ENCODE data around the gene STUM.

The STUM gene

GRCh38 chr1:226625832-226626576, 77.4 kb downstream of the STUM start:
- peak overlapping the region in 1 of 2 donors; percentile 12 for H3K27ac ChIP-seq

GRCh38 chr1:226626577-226626956, 78.0 kb downstream of the STUM start:
- no peak overlapping the region for H3K4me3 ChIP-seq
- peak; percentile 89 for TF ChIP-seq CTCF (IDR thresholded peaks at IDR 0.05)
- peak overlapping the region; percentile 12 to 36 for H3K27ac ChIP-seq
- peak; percentile 81 for DNase-seq (ENCODE audit: low spot score)

More at GRCh38 chr1:226625832-226626576, 77.4 kb downstream of the STUM start:
- no peak for TF ChIP-seq CTCF (IDR thresholded peaks at IDR 0.05)
- DNase-seq (ENCODE audit: low spot score), result peak; percentile 68
- H3K4me3 ChIP-seq, result peak overlapping the region; percentile 33

GRCh38 chr1:226627050-226627755, 78.6 kb downstream of the STUM start:
- peak overlapping the region; percentile 3 to 36 for H3K27ac ChIP-seq
- peak; percentile 36 for DNase-seq (ENCODE audit: low spot score)
- H3K4me3 ChIP-seq, result no peak overlapping the region
- TF ChIP-seq CTCF (IDR thresholded peaks at IDR 0.05), result no peak

- Histone ChIP-seq H3K27ac (peak overlapping the region in 1 of 2 donors; percentile 3), H3K4me3 (no peak overlapping the region)
- DNase-seq (ENCODE audit: low spot score), result peak; percentile 62
- TF ChIP-seq CTCF (IDR thresholded peaks at IDR 0.05), result no peak
Measured at GRCh38 chr1:226627924-226628611, 79.5 kb downstream of the STUM start.

GRCh38 chr1:226628612-226629155, 80.1 kb downstream of the STUM start:
- Histone ChIP-seq H3K27ac (no peak overlapping the region), H3K4me3 (no peak overlapping the region)
- no peak for TF ChIP-seq CTCF (IDR thresholded peaks at IDR 0.05)
- peak; percentile 50 for DNase-seq (ENCODE audit: low spot score)

GRCh38 chr1:226629210-226629895, 80.8 kb downstream of the STUM start:
- no peak for TF ChIP-seq CTCF (IDR thresholded peaks at IDR 0.05)
- no peak overlapping the region for H3K27ac ChIP-seq

More at GRCh38 chr1:226629210-226629895, 80.8 kb downstream of the STUM start:
- H3K4me3 ChIP-seq, result no peak overlapping the region
- DNase-seq (ENCODE audit: low spot score), result peak; percentile 68

Data from coronary artery (tissue), 2 donors.